GM21515 (cell line): ENCODE results near the gene PARP1.
"Not testable (repeated sequence)": the region's sequence is repeated elsewhere in the genome, so short reads cannot be mapped to it uniquely, and the experiment has no call there.

Experiments used
- ATAC-seq: cut with Tn5 transposase; IDR thresholded peaks from one replicate; pipeline ENCODE4 v1.9.1; 2021; ENCODE audit not compliant: unreplicated experiment

The PARP1 gene

GRCh38 chr1:226429858-226430715, 22.2 kb upstream of the PARP1 start:
- ATAC-seq: no peak

- ATAC-seq: no peak
Measured at GRCh38 chr1:226428791-226429461, 21.0 kb upstream of the PARP1 start.

GRCh38 chr1:226428348-226428747, 20.5 kb upstream of the PARP1 start:
- no peak for ATAC-seq

- no peak for ATAC-seq
Measured at GRCh38 chr1:226427131-226427530, 19.2 kb upstream of the PARP1 start.

- ATAC-seq: not testable (repeated sequence)
Measured at GRCh38 chr1:226426395-226426794, 18.5 kb upstream of the PARP1 start.

- ATAC-seq: no peak
Measured at GRCh38 chr1:226425431-226426031, 17.6 kb upstream of the PARP1 start.

- ATAC-seq: no peak
Measured at GRCh38 chr1:226425004-226425378, 17.1 kb upstream of the PARP1 start.

- no peak for ATAC-seq
Measured at GRCh38 chr1:226424221-226425003, 16.5 kb upstream of the PARP1 start.

- ATAC-seq: no peak
Measured at GRCh38 chr1:226422478-226422877, 14.6 kb upstream of the PARP1 start.

- ATAC-seq: no peak
Measured at GRCh38 chr1:226420897-226421296, 13.0 kb upstream of the PARP1 start.

GRCh38 chr1:226420328-226420727, 12.4 kb upstream of the PARP1 start:
- no peak for ATAC-seq

- no peak for ATAC-seq
Measured at GRCh38 chr1:226419284-226420029, 11.6 kb upstream of the PARP1 start.

- no peak for ATAC-seq
Measured at GRCh38 chr1:226417830-226418546, 10.1 kb upstream of the PARP1 start.

- ATAC-seq: no peak
Measured at GRCh38 chr1:226417350-226417749, 9.5 kb upstream of the PARP1 start.

GRCh38 chr1:226414098-226414698, 6.3 kb upstream of the PARP1 start:
- no peak for ATAC-seq

- ATAC-seq: no peak
Measured at GRCh38 chr1:226411619-226412018, 3.7 kb upstream of the PARP1 start.

GRCh38 chr1:226410958-226411357, 3.1 kb upstream of the PARP1 start:
- ATAC-seq: no peak

GRCh38 chr1:226409392-226409791, 1.5 kb upstream of the PARP1 start:
- no peak for ATAC-seq
